ENCODE results near the gene VSIG4.

VSIG4 gene

GRCh38 chrX:66023385-66024091 is 16.3 kb downstream of the VSIG4 start:
- no peak for DNase-seq

DNA sequence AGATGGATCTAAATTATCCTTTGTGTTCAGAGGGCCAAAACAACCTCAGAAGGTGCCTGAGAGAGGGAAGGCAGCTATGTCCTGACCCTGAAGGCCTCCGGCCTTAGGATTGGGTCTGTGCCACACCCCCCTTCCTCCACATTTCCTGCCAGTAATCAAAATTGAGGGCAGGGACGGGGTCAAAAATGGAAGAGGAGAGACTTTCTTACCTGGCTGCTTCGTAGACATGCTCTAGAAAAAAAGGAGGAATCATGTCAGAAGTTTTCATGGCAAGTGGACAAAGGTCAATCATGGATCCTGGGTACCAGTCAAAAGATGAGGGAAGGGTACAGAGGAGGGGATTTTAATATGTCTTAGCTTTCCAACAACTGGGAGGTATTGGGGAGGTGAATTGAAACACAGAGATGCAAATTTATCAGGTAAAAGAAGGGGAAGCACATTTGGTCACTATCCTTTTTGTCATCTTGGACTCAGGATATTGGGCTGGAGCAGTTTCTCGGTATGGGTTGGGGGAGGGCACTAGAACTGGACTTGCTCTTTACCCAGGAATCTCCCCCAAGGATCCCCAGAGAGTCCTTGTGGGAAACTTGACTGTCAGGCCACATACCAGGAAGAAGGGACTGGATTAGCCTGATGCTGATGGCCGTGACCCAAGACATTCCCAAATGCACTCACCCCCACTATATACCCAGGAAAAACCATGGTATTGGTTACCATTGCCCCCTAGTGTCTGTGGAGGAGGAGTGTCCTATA is 17.1 kb downstream of the VSIG4 start:
- DNase-seq: no peak

- DNase-seq: no peak
These were observed 17.9 kb downstream of the VSIG4 start for GRCh38 chrX:66021765-66022631.

GRCh38 chrX:66021401-66021764 is 18.5 kb downstream of the VSIG4 start:
- no peak for DNase-seq

DNA sequence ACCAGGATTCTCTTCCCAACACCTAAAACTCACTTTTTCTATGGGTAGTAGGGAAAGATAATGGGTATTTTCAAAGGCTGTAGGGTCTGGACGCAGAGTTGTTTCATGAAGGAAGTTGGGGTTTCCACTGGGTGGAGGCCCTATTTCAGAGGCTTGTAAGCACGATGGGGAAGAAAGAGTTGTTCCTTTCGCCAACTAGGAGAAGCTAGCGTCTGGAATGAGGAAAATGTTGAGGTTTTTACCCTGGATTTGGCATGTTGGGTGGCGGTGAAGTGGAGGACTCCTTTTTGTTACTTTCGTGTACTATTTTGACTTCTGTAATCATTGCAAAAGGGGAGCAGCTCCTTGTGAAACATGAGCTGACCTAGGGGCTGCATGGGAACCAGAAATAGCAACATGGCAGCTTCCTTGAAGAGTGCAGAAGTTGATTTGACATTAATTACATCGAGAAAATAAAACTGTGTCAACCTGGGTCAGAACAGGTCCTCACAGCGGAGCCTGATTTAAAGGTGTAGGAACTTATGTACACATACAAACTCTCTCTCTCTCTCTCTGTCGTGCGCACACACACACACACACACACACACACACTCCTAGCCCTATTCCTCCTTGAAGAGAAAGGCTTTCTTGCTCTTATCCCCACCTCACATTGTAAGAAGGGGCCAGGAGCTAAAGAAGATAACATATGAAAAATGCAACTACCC is 19.1 kb downstream of the VSIG4 start:
- no peak for DNase-seq

DNA sequence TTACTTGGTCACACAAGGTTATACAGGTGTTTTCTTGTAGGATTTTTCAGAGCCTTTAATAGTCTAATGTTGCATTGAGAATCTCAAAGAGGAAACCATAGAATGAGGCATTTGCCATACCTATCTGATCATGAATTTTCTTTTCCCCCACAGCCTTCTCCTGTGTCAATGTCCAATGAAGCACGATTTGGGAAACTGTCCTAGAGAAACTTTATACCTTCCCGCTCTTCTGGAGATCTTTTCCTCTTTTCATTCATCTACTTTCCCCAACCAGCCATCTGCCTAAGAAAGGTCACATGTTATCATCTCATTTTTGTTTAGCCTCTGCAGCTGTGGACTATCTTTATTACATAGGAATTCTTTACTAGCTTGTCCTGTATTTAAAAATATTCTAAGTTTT is 19.9 kb downstream of the VSIG4 start:
- no peak for DNase-seq

GRCh38 chrX:66019310-66019652 is 20.6 kb downstream of the VSIG4 start:
- no peak for DNase-seq

- no peak for DNase-seq
These were observed 21.1 kb downstream of the VSIG4 start for GRCh38 chrX:66018585-66019309.

DNA sequence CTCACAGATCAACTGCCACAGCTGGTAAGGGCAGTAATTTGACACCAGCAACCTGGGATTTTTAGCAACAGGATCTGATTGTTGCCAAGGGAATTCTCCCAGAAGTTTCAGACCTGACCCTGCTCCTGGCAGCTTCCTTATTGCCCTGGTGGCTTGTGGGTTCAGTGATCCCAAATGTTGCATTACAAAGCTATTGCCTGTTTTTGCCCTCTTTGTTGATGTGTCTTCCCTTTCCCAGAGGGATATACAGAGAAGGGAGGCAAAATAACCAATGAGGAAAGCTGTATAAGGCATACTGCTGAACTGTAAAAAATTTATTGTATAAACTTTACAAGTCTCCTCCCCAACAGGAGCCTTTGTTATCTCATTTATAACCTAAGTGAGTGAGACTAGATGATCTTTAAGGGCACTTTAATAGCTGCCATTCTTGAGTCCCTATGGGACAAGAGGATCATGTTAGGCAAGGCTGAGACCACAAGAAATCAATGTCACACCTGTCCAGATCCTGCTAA is 22.2 kb downstream of the VSIG4 start:
- DNase-seq: no peak

DNA sequence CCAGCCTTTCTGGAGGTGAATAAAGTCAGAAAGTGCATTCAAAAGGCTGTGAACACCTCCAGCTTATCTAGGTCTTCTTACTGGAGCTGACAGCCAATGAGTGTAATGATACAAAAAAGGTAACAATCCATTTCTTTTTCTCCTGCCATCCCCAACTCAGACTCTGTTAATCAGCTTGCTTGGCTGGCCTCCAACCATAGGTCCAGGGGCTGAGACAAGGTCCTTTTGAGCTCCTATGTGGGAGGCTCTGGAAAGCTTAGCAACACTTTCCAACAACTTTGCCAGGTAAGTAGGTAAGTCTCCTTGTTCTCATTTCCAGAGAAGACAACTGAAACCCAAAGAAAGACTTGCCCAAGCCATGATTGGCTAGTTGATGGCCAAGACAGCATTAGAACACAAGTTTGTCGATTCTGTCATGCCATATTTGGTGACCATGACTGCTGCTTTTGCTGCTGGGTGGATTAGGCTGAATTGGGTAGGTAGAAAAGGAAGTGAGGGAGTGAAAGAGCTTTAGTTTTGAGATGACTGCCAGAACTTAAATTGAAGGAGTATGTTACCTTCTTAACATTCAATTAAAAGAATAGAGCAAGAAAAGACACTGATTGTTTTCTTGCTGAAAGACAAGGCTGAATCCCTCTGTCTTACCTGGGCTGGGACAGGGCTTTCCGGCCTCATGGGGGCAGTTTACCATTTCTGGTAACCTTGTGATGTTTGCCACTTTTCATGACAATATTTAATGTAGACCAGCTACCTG is 22.8 kb downstream of the VSIG4 start:
- no peak for DNase-seq

DNA sequence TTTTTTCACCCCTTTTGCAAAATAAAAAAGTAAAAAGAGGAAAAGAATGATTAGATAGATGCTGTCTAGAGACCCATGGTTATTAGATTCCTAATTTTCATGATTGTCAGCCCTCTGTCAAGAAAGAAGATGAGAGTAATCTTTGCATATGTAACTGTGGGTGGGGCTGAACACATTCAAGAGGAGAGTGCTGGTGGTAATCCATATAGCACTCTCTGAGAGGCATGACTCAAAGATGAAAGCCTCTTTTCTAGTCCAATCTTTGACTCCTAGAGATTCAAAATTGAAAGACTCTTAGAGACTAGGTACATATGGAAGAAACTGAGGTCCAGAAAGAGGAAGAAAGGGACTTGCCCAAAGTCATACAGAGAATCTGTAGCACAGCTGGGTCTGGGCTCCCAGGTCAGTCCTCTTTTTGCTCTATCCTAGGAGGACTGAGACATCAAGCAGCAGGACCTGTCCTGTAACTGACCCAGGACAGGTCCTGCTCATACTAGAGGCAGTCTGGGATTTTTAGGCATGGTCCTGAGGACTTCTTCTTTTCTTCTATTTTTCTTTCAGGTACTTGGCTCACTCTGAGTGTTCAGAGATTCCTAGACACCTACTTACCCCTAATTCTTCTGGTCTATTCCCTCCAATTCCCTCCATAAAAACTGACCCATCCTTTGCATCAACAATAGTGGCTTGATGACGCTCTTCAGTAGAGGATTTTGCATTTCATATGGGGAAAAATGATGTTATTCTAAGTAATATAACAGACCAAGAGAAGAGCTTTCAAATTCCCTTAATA is 23.8 kb downstream of the VSIG4 start:
- DNase-seq: no peak

GRCh38 chrX:66015152-66015831 is 24.6 kb downstream of the VSIG4 start:
- no peak for DNase-seq

GRCh38 chrX:66014556-66014955 is 25.3 kb downstream of the VSIG4 start:
- no peak for DNase-seq

DNA sequence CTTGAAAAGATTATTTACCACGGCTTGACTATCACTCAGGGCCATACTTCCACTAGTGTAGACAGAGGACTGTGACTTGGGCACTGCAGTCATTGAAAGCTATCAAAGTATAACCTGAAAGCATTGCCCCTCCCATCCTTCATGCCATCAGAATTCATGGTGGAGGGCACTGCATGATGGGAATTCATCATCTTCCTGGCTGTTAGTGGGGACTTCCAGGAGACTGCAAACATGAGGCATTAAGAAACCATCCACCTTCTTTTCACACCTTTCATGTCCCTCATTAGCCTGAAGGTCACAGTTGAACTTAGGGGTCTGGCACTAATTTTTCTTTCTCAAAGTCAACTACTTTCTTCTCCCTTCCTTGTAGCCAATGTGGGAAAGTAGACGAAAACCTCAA is 25.8 kb downstream of the VSIG4 start:
- no peak for DNase-seq

- no peak for DNase-seq
These were observed 26.6 kb downstream of the VSIG4 start for GRCh38 chrX:66013194-66013816.

GRCh38 chrX:66012094-66012534 is 27.8 kb downstream of the VSIG4 start:
- DNase-seq: no peak

GRCh38 chrX:66009231-66009845 is 30.5 kb downstream of the VSIG4 start:
- no peak for DNase-seq

DNA sequence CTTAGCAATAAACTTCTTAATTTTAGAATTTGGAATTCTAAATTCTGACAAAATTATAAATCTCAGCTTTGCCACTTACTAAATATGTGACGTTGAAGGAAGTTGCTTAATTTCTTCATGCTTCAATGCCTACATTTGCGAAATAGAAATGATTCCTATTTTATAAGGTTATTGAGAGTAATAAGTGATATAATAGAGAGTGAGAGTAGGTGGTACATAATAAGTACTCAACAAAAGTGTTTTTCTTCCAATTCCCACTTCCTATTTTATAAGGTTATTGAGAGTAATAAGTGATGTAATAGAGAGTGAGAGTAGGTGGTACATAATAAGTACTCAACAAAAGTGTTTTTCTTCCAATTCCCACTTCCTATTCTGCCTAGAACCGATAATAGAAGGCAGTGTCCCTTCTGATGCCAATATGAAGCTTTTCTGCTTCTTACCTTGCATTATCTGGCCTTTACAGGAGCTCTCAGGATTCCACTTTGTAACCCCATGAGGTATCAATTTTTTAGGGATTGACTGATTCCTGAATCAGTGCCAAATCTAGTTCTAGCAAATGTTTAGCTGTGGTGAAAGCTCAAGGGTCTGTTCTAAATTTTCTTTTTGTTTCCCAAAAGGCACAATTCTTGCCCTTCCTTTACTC is 31.4 kb downstream of the VSIG4 start:
- no peak for DNase-seq
